Stimulated activated CD8-positive, alpha-beta memory T cell treated with anti-CD3 and anti-CD28 coated beads, Interleukin-12 subunit alpha, Interleukin-12 subunit beta, amount 100 ng/mL, for 24 hours (primary cell): ENCODE measurements around the gene ZNF48.

Experiments
- DNase-seq: peaks from one replicate; pipeline ENCODE4 v3.0.0-alpha.2; 2020; ENCODE audit errors: extremely low read depth

ZNF48 gene

GRCh38 chr16:30407804-30408534 is 12.7 kb downstream of the ZNF48 start:
- no peak for DNase-seq

GRCh38 chr16:30409125-30410060 is 14.2 kb downstream of the ZNF48 start:
- DNase-seq: peak; percentile 73

GRCh38 chr16:30413112-30413806 is 18.0 kb downstream of the ZNF48 start:
- DNase-seq: no peak

- no peak for DNase-seq
Measured at GRCh38 chr16:30414159-30414558, 18.9 kb downstream of the ZNF48 start.

- DNase-seq: no peak
Measured at GRCh38 chr16:30416047-30416603, 20.9 kb downstream of the ZNF48 start.

GRCh38 chr16:30416624-30417528 is 21.7 kb downstream of the ZNF48 start:
- no peak for DNase-seq

GRCh38 chr16:30417529-30418349 is 22.5 kb downstream of the ZNF48 start:
- DNase-seq: peak; percentile 68

- DNase-seq: no peak
Measured at GRCh38 chr16:30418350-30419181, 23.3 kb downstream of the ZNF48 start.

- no peak for DNase-seq
Measured at GRCh38 chr16:30421010-30421409, 25.8 kb downstream of the ZNF48 start.

- no peak for DNase-seq
Measured at GRCh38 chr16:30428055-30428454, 32.8 kb downstream of the ZNF48 start.

GRCh38 chr16:30429418-30429677 is 34.1 kb downstream of the ZNF48 start:
- DNase-seq: no peak

- peak; percentile 91 for DNase-seq
Measured at GRCh38 chr16:30429678-30430427, 34.6 kb downstream of the ZNF48 start, which contains the start of gene DCTPP1. TSS of gene DCTPP1 (minus strand) at chr16:30430030. CDS start at chr16:30429980, 50 bp downstream.

- DNase-seq: no peak
Measured at GRCh38 chr16:30430428-30430970, 35.3 kb downstream of the ZNF48 start.

- no peak for DNase-seq
Measured at GRCh38 chr16:30434852-30435251, 39.6 kb downstream of the ZNF48 start.

GRCh38 chr16:30437511-30438046 is 42.4 kb downstream of the ZNF48 start:
- DNase-seq: no peak

- no peak for DNase-seq
Measured at GRCh38 chr16:30438835-30439234, 43.6 kb downstream of the ZNF48 start.

- DNase-seq: no peak
Measured at GRCh38 chr16:30439720-30440348, 44.6 kb downstream of the ZNF48 start.
